GM12865 (cell line): ENCODE results near the gene RFC3.
"Not testable (repeated sequence)": the region's sequence is repeated elsewhere in the genome, so short reads cannot be mapped to it uniquely, and the experiment has no call there.

Source experiments
- DNase-seq: peaks from one replicate; pipeline ENCODE4 v3.0.0; 2010; ENCODE audit warnings: low read depth
- H3K4me3 ChIP-seq: 2 replicates; pipeline ENCODE4 v1.5.1; 2011; ENCODE audit warnings: mild to moderate bottlenecking, low read depth, low read length, control low read depth
- CTCF ChIP-seq: IDR thresholded peaks from 2 replicates; pipeline ENCODE4 v1.5.1; 2011; ENCODE audit warnings: low read length, control low read depth, low read depth, inconsistent platforms; ENCODE audit not compliant: insufficient read depth; ENCODE audit errors: missing control alignments

RFC3 gene

GRCh38 chr13:33796095-33796494 lies 21.9 kb upstream of the RFC3 start:
- TF ChIP-seq CTCF, result no peak
- no peak for DNase-seq
- H3K4me3 ChIP-seq, result no peak overlapping the region

GRCh38 chr13:33797622-33798021 lies 20.3 kb upstream of the RFC3 start:
- peak; percentile 21 for DNase-seq
- TF ChIP-seq CTCF, result no peak
- no peak overlapping the region for H3K4me3 ChIP-seq

GRCh38 chr13:33798023-33798422 lies 19.9 kb upstream of the RFC3 start:
- DNase-seq, result no peak
- no peak overlapping the region for H3K4me3 ChIP-seq

GRCh38 chr13:33799950-33800592 lies 17.9 kb upstream of the RFC3 start:
- no peak overlapping the region for H3K4me3 ChIP-seq
- peak; percentile 7 for DNase-seq

More at GRCh38 chr13:33798023-33798422, 19.9 kb upstream of the RFC3 start:
- no peak for TF ChIP-seq CTCF

GRCh38 chr13:33800646-33801186 lies 17.2 kb upstream of the RFC3 start:
- no peak for DNase-seq
- no peak for TF ChIP-seq CTCF

More at GRCh38 chr13:33799950-33800592, 17.9 kb upstream of the RFC3 start:
- peak; percentile 7 for TF ChIP-seq CTCF

GRCh38 chr13:33806470-33807248 lies 11.3 kb upstream of the RFC3 start:
- TF ChIP-seq CTCF, result no peak
- no peak overlapping the region for H3K4me3 ChIP-seq
- no peak for DNase-seq

More at GRCh38 chr13:33800646-33801186, 17.2 kb upstream of the RFC3 start:
- H3K4me3 ChIP-seq, result no peak overlapping the region

- not testable (repeated sequence) for H3K4me3 ChIP-seq, DNase-seq
These were observed 5.1 kb upstream of the RFC3 start for GRCh38 chr13:33812829-33813228.
